K562 (cell line): ENCODE data around the gene CENPX. TPM values are rescaled to one million over a fixed set of nuclear protein-coding genes. Genes with fewer than 3 reads are reported as not detected.
A peak's percentile ranks its signal among the peaks of the same experiment; 100 is the strongest.

Experiments
- ATAC-seq: fragments of 200-7000 bp; cut with Tn5 transposase; 3 replicates; pipeline ENCODE4 v1.9.1; 2020; ENCODE audit warnings: moderate library complexity
- BruUV-seq: library from RNA; stranded (reverse); fragments of 400-500 nt; replicated peaks from 2 replicates; lab custom pipeline; 2021; lab: Mats Ljungman, UMichigan
- CTCF ChIA-PET: fragments of 300-600 bp; formaldehyde crosslinking; extraction: SDS; loops from one replicate; lab custom pipeline; 2021; ENCODE audit warnings: low intra/inter-chr PET ratio; lab: Yijun Ruan, JAX
- POLR2A ChIA-PET: fragments of 300-600, 350-650 bp; sonication (Branson Sonifier 250); formaldehyde crosslinking; extraction: SDS; loops from one replicate; lab custom pipeline; 2021; ENCODE audit warnings: antibody characterized with exemption, inconsistent platforms; lab: Yijun Ruan, JAX
- DNase-seq, 4 experiments: peaks; one replicate each; pipeline versions ENCODE4 v3.0.0 to v3.0.0-alpha.2; 2011 to 2018; ENCODE audit warnings: low spot score in 3 of 4, mixed read lengths in 3 of 4; ENCODE audit errors: extremely low read depth in 1 of 4
- FAIRE-seq: peaks from 2 replicates; lab custom pipeline; 2011; peaks lifted over from hg19 to GRCh38; lab: Jason Lieb, UNC
- H2AFZ ChIP-seq: 2 replicates; pipeline ENCODE4 v1.6.0; 2011; ENCODE audit warnings: low read depth, low read length, control low read depth, inconsistent platforms
- H3K27ac ChIP-seq: fragments of 200-600 bp; 3 replicates; pipeline ENCODE4 v1.8.0; 2011; ENCODE audit warnings: low read depth, mild to moderate bottlenecking, control low read depth, inconsistent platforms, low read length, moderate library complexity, mixed read lengths; ENCODE audit errors: extremely low read depth
- H3K27me3 ChIP-seq, 2 experiments: fragments of 300-600 bp in 1 of 2; 2 replicates in 1 of 2; 3 replicates in 1 of 2; pipeline versions ENCODE4 v1.6.0 to v1.8.0; 2011; ENCODE audit warnings: inconsistent platforms in 2 of 2, low read length in 2 of 2, mild to moderate bottlenecking in 1 of 2, mixed read lengths in 1 of 2, moderate library complexity in 1 of 2; ENCODE audit not compliant: control insufficient read depth in 2 of 2, insufficient read depth in 2 of 2
- H3K36me3 ChIP-seq: fragments of 300-600 bp; 3 replicates; pipeline ENCODE4 v1.8.0; 2011; ENCODE audit warnings: mild to moderate bottlenecking, low read length, inconsistent platforms; ENCODE audit not compliant: control insufficient read depth, insufficient read depth
- H3K4me1 ChIP-seq, 2 experiments: fragments of 200-600 bp in 1 of 2; replicated peaks in 1 of 2; 2 replicates in 1 of 2; 3 replicates in 1 of 2; pipeline versions ENCODE4 v1.5.1 to v1.8.0; 2011; ENCODE audit warnings: inconsistent platforms in 2 of 2, low read length in 2 of 2, mild to moderate bottlenecking in 1 of 2, mixed read lengths in 1 of 2, moderate library complexity in 1 of 2; ENCODE audit not compliant: control insufficient read depth in 2 of 2, insufficient read depth in 2 of 2
- H3K4me2 ChIP-seq: 2 replicates; pipeline ENCODE4 v1.6.1; 2011; ENCODE audit warnings: low read length, control low read depth, inconsistent platforms, mixed read lengths; ENCODE audit not compliant: insufficient read depth
- H3K4me3 ChIP-seq: fragments of 200-600 bp; sonication (generic), shearing (Covaris generic); 2 replicates; pipeline ENCODE4 v1.5.1; 2016; ENCODE audit warnings: control low read depth, inconsistent platforms
- H3K79me2 ChIP-seq: fragments of 200-600 bp; 3 replicates; pipeline ENCODE4 v1.8.0; 2011; ENCODE audit warnings: low read length, inconsistent platforms; ENCODE audit not compliant: control insufficient read depth, insufficient read depth
- H3K9ac ChIP-seq, 2 experiments: 2 replicates each; pipeline versions ENCODE4 v1.6.0 to v1.6.1; 2011; ENCODE audit warnings: low read depth in 2 of 2, low read length in 2 of 2, control low read depth in 1 of 2, inconsistent platforms in 1 of 2, mild to moderate bottlenecking in 1 of 2, mixed read lengths in 1 of 2; ENCODE audit not compliant: insufficient read depth in 1 of 2
- H3K9me1 ChIP-seq: one replicate; pipeline ENCODE4 v1.6.0; 2011; ENCODE audit warnings: inconsistent platforms, mild to moderate bottlenecking, low read length, moderate library complexity; ENCODE audit not compliant: control insufficient read depth, insufficient read depth
- H3K9me3 ChIP-seq: replicated peaks from 2 replicates; pipeline ENCODE4 v1.5.1; 2011; ENCODE audit warnings: low read depth, low read length, inconsistent platforms; ENCODE audit not compliant: control insufficient read depth, insufficient read depth
- H4K20me1 ChIP-seq: replicated peaks from 2 replicates; pipeline ENCODE4 v1.6.1; 2011; ENCODE audit warnings: low read length, inconsistent platforms, mixed read lengths; ENCODE audit not compliant: control insufficient read depth, insufficient read depth
- CREM ChIP-seq: IDR thresholded peaks from 2 replicates; pipeline ENCODE4 v1.6.1; 2014; ENCODE audit warnings: antibody characterized with exemption, low read depth
- CTCF ChIP-seq, 3 experiments: IDR thresholded peaks in 2 of 3; conservative IDR thresholded peaks in 1 of 3; 2 replicates each; pipeline ENCODE4 v1.5.1; 2011 to 2012; ENCODE audit warnings: low read length in 3 of 3, mild to moderate bottlenecking in 3 of 3, control low read depth in 2 of 3, improper control_type of control experiment in 1 of 3, inconsistent platforms in 1 of 3, low read depth in 1 of 3, mixed read lengths in 1 of 3, moderate library complexity in 1 of 3; ENCODE audit not compliant: insufficient read depth in 2 of 3
- DPF2 ChIP-seq: fragments of 450-650 bp; IDR thresholded peaks from 2 replicates; pipeline ENCODE4 v1.6.1; 2016
- RAD21 ChIP-seq, 2 experiments: fragments of 250-450 bp in 1 of 2; fragments of 450-650 bp in 1 of 2; sonication (Bioruptor Pico) in 1 of 2; formaldehyde crosslinking in 1 of 2; IDR thresholded peaks in 1 of 2; conservative IDR thresholded peaks in 1 of 2; 2 replicates each; pipeline versions ENCODE4 v1.4.0 to v1.8.0; 2020 to 2022; ENCODE audit warnings: mild to moderate bottlenecking in 2 of 2, moderate library complexity in 1 of 2
- RFX1 ChIP-seq: fragments of 450-650 bp; IDR thresholded peaks from 2 replicates; pipeline ENCODE4 v1.6.1; 2016; ENCODE audit warnings: mild to moderate bottlenecking, moderate library complexity
- SP1 ChIP-seq: sonication (generic); formaldehyde crosslinking; IDR thresholded peaks from 2 replicates; pipeline ENCODE4 v1.8.1; 2022; ENCODE audit warnings: mild to moderate bottlenecking, missing genetic modification reagents
- TCF3 ChIP-seq: sonication (generic); formaldehyde crosslinking; IDR thresholded peaks from 2 replicates; pipeline ENCODE4 v1.4.0; 2020; ENCODE audit warnings: mild to moderate bottlenecking, missing genetic modification reagents
- TEAD4 ChIP-seq, 2 experiments: sonication (generic) in 1 of 2; formaldehyde crosslinking in 1 of 2; IDR thresholded peaks; 2 replicates each; pipeline versions ENCODE4 v1.6.1 to v1.8.0; 2012 to 2022; ENCODE audit warnings: borderline replicate concordance in 1 of 2, inconsistent platforms in 1 of 2, low read length in 1 of 2, mild to moderate bottlenecking in 1 of 2, missing genetic modification reagents in 1 of 2
- TFAP4 ChIP-seq: sonication (generic); formaldehyde crosslinking; IDR thresholded peaks from 2 replicates; pipeline ENCODE4 v1.8.0; 2022; ENCODE audit warnings: missing genetic modification reagents, mild to moderate bottlenecking, moderate library complexity, borderline replicate concordance
- TFE3 ChIP-seq: fragments of 450-650 bp; formaldehyde crosslinking; IDR thresholded peaks from 2 replicates; pipeline ENCODE4 v1.4.0; 2020; ENCODE audit warnings: mild to moderate bottlenecking, mixed read lengths
- ZFX ChIP-seq: sonication (generic); formaldehyde crosslinking; IDR thresholded peaks from 2 replicates; pipeline ENCODE4 v1.8.0; 2022; ENCODE audit warnings: mild to moderate bottlenecking, missing genetic modification reagents, moderate library complexity
- ZNF174 ChIP-seq: fragments of 250-450 bp; sonication (Bioruptor Pico); IDR thresholded peaks from 2 replicates; pipeline ENCODE4 v1.4.0; 2020; ENCODE audit warnings: mild to moderate bottlenecking
- ZNF280A ChIP-seq: fragments of 450-650 bp; IDR thresholded peaks from 2 replicates; pipeline ENCODE4 v1.6.1; 2018; ENCODE audit warnings: mild to moderate bottlenecking, low read depth; ENCODE audit not compliant: partially characterized antibody
- WGBS: fragments of 100-300 bp; shearing (Covaris generic); methylation state at CpG from one replicate; pipeline ENCODE4 v1.1.6; 2016; ENCODE audit warnings: low coverage, mixed read lengths; ENCODE audit not compliant: insufficient coverage; ENCODE audit errors: missing lambda C conversion rate; 5-methylcytosine and 5-hydroxymethylcytosine counted together
- in situ Hi-C: fragments of 300-500 bp; cut with MboI; formaldehyde crosslinking; loops from 4 replicates; pipeline ENCODE4 v1.15.0; 2018; ENCODE audit warnings: inconsistent platforms, mixed read lengths
- intact Hi-C: fragments of 100-400 bp; cut with micrococcal nuclease; formaldehyde crosslinking; loops from 2 replicates; pipeline ENCODE4 v1.14.2; 2022
- polyA plus RNA-seq, 8 experiments: library from polyadenylated mRNA; depleted of rRNA in 4 of 8; stranded (reverse) in 5 of 8; unstranded in 3 of 8; fragments of >200 nt; fragmentation: Nextera tagmentation in 2 of 8; fragmentation: Illumina TruSeq in 1 of 8; extraction: Ambion mirVana in 2 of 8; extraction: Trizol in 1 of 8; gene quantifications; 2 replicates each; pipeline versions ENCODE4 v1.2.1 to v1.2.3, GENCODE V29; 2011 to 2014; ENCODE audit warnings: inconsistent platforms in 1 of 8, missing spikeins in 1 of 8
- total RNA-seq, 7 experiments: library from RNA; depleted of rRNA in 6 of 7; stranded (reverse); fragments of >200 nt in 6 of 7; fragmentation: Illumina TruSeq in 2 of 7; extraction: Trizol in 2 of 7; gene quantifications; 2 replicates each; pipeline versions ENCODE4 v1.2.1 to v1.2.3, GENCODE V29; 2011 to 2021; ENCODE audit warnings: low replicate concordance in 1 of 7

Gene CENPX
- total and polyA plus RNA-seq, 9 of the 15 experiments (the other 6 are each of a cell fraction or from before 2014, with no cell fraction given), result 32.7 to 352 (median 127) TPM

GRCh38 chr17:82021107-82021899 is 1.4 kb downstream of the CENPX start:
- Histone ChIP-seq H3K27ac (peak overlapping the region; percentile 77), H3K79me2 (peaks cover 36% of the 10 kb centered on the region), H3K4me1 (peaks cover 14 to 94% of the 10 kb centered on the region in 2 experiments), H3K4me3 (peak overlapping the region; percentile 91), H2AFZ (no peak overlapping the region), H3K36me3 (peaks cover 30% of the 10 kb centered on the region; the same call in 1 of the 3 replicates), H3K4me2 (peak overlapping the region; percentile 84), H3K9ac (peak overlapping the region; percentile 75 to 95), H3K27me3 (no peaks in the 10 kb centered on the region), H3K9me1 (no peaks in the 10 kb centered on the region), H4K20me1 (peaks cover 17% of the 10 kb centered on the region), H3K9me3 (no peaks in the 10 kb centered on the region)
- DNase-seq, result peak in 1 of 4 experiments; percentile 57
- in situ Hi-C loops (no loop called here), intact Hi-C loops (loop anchor here (1.0 to 5.0 kb wide), 2 partner anchors 44 to 62 kb away; partner anchors contain the start of gene ASPSCR1)
- no peak for ATAC-seq
- no peak for FAIRE-seq
- POLR2A ChIA-PET, result interaction anchor here (0.6 to 5.0 kb wide), 6 partner anchors 8 to 584 kb away, joined by 3 to 51 read pairs (median 4); partner anchors contain the start of gene DCXR
- WGBS, result 28% methylated on average over 25 of the region's 25 CpGs
- BruUV-seq, result no TSS peak
- CTCF ChIA-PET, result interaction anchor here (1.2 to 6.6 kb wide), 3 partner anchors 61 to 309 kb away, joined by 3 to 103 read pairs (median 3); partner anchors contain the start of genes NOTUM and SLC25A10
- TF ChIP-seq CTCF (IDR thresholded peaks at IDR 0.05 in 2 of 3, conservative IDR thresholded peaks at IDR 0.05 in 1 of 3; ENCODE audit: insufficient read depth in 2 of 3, low read depth in 1 of 3, low read length in 3 of 3), result peak; percentile 55 to 68 (median 67); a peak in 5 of 6 replicates
- 0 out of 2 replicates have a peak, but pooled peaks have one; percentile 16 for TF ChIP-seq ZFX (CRISPR knock-in tag)
- no peak for TF ChIP-seq TEAD4 (IDR thresholded peaks at IDR 0.05; ENCODE audit: low read length)
- TF ChIP-seq TEAD4 (CRISPR knock-in tag; IDR thresholded peaks at IDR 0.05; ENCODE audit: borderline replicate concordance), result no peak
- TF ChIP-seq SP1, result 0 out of 2 replicates have a peak, but pooled peaks have one; percentile 38
- peak; percentile 53; the same call in 1 of the 2 replicates for TF ChIP-seq TCF3 (CRISPR knock-in tag)
- no peak for TF ChIP-seq RFX1
- 0 out of 2 replicates have a peak, but pooled peaks have one; percentile 24 for TF ChIP-seq DPF2
- peak; percentile 23; the same call in 1 of the 2 replicates for TF ChIP-seq CREM
- TF ChIP-seq TFE3 (CRISPR knock-in tag), result no peak
- peak; percentile 67 to 68 for TF ChIP-seq RAD21 (CRISPR knock-in tag; conservative IDR thresholded peaks at IDR 0.05 in 1 of 2, IDR thresholded peaks at IDR 0.05 in 1 of 2)
- TF ChIP-seq ZNF174 (CRISPR knock-in tag), result no peak
- 0 out of 2 replicates have a peak, but pooled peaks have one; percentile 8 for TF ChIP-seq TFAP4 (CRISPR knock-in tag)
- no peak for TF ChIP-seq ZNF280A
